NCI-H1417 treated with DMSO at 0.1 percent for 48 hours (cell line): ENCODE data around the gene PHF21B.

Experiments
- DNase-seq: peaks from one replicate; lab custom pipeline; 2025; lab: John Stamatoyannopoulos, UW

PHF21B gene

GRCh38 chr22:45013138-45013537 is 3.3 kb upstream of the PHF21B start:
- no peak for DNase-seq

GRCh38 chr22:45010532-45010900 is 711 bp upstream of the PHF21B start:
- DNase-seq: no peak

DNA sequence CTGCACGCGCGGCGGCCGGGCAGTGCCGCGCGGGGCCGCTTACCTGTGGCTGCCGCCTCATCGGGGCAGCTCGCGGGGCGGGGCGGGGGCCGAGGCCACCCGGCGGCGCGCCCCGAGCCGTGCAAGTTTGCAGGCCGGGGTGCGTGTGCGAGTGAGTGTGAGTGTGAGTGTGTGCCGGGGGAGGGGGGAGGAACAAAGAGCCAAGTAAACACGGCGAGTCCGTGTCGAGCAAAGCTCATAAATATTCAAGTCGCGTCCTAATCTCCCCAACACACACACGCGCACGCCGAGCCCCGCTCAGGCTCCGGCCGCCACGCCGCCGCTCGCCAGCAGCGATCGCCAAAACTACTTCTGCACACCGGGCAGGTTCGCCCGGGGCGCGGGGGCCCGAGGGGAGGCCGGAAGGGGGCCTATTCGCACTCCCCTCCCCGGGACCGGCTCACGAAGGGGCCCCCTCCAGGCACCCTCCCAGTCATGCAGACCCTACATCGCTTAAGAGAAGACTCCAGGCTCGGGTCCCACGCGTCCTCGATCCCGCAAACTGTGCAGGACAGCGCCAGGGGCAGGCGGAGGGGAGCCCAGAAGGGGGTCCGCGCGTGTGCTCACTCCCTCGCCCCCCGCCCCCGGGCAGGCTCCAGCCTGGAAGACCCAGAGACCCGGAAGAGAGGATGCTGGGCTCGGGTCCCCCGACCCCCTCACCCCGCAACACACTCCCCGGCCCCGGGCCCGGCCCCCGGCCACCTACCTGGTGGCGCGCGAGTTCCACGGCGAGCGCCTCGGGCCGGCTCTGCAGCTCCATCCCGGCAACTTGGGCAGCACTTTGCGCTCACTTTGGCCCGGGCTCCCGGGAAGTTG is 827 bp downstream of the PHF21B start:
- no peak for DNase-seq

- DNase-seq: no peak
Observed at GRCh38 chr22:45008186-45008681, 1.6 kb downstream of the PHF21B start.

DNA sequence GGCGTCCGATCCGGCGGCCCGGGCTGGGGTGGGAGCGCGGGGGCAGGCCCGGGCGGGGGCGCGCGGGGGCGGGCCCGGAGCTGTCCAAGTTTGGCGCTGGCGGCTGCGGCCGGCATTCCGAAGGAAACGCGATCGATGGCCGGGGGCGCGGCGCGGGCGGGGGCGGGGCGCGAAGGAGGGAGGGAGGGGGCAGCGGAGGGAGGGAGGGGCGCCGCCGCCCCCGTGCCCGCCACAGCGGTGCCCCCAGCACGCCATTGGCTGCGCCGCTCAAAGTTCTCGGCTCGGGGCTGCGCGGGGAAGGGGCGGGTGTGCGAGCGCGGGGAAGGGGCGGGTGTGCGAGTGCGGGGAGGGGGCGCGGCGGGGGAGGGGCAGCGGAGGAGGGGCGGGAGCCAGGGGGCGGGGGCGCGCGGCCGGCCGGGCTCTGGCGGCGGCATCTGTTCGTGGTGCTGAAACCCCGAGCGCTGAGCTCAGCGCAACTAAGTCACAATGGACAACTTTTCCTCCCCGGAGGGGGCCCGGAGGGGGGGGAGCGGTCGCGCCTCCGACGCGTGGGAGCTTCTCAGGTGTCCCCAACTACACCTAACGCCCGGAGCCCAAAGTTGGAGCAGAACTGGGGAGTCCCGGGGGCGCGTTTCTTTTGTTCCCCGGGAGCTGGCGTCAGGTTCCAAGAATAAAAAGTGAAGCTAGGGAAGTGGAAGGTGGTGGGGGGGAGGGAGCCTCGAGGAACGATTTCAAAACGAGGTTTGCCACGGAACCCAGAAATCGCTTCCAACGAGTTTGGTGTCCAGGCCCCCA is 2.2 kb downstream of the PHF21B start:
- no peak for DNase-seq

GRCh38 chr22:45006964-45007390 is 2.8 kb downstream of the PHF21B start:
- DNase-seq: no peak

DNA sequence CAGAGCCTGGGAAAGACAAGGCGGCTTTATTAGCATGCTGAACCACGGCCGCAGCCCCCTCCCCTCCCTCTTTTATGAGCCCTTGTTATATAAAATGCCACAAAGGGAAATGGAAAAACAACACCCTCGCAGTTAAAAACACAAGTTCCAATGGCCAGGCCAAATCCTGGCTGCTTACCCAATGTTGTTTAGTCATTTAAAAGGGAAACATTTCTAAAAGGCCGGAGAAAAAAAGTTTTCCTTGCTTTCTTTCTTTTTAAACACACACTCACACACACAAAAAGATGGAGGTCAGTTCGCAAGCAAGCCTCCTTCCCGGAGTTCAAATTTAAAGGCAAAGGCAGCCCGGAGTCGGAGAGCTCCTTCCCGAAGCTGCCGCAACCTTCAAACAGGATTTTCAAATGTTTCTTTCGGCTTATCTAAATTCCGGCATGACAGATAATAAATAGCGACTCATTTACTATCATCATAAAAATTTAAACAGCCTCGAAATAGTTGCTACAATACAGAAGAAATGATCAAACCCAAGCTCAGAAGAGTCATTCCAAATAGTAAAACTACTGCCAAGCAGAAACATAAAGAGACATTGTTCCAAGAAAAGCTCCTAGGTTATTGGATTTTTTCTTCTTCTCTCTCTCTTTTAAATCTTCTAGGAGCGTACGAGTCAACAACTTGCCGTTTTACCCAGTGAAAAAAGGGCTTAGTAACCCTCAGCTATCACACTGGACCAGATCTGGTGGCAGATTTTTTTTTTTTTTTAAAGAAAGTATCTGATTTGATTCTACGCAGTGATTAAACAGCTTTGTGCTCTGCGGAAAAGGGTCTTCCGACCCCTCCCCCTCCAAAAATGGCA is 3.5 kb downstream of the PHF21B start:
- no peak for DNase-seq

DNA sequence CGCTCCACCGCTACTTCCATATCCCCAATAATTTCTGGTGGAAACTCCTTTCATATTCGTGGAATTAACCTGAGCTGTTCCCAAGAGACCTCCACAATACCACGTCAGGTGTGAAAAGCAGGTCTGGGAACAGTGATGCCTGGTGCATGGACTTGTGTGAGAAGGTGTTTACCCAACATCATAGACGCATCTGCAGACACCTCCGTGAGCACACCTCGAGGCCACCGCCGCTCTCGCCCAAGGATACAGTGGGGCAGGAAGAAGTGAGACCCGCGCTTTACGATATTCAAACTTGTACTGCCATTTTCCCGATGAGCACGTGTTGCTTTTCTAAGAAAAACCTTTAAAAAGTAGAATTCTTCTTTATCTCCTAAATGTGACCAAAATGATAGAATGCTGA is 8.2 kb downstream of the PHF21B start:
- no peak for DNase-seq

DNA sequence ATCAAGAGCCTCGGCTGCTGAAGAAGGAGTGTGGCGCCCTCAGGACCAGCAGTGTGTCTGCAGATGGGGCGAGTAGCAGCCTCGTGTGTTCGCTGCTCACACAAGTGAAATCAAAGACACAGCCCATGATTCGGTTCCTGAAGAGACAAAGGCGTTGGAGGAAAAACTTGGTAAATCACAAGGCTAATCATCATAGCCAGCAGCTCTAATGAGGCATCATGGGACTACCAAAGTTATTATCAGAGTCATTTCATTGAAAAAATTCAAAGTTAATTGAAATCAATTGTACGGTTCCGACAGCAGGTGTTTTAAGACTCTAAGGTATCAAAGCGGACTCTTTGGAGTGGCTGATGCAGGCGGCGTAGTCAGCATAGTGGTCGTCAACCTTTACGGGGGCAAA is 9.5 kb downstream of the PHF21B start:
- no peak for DNase-seq

DNA sequence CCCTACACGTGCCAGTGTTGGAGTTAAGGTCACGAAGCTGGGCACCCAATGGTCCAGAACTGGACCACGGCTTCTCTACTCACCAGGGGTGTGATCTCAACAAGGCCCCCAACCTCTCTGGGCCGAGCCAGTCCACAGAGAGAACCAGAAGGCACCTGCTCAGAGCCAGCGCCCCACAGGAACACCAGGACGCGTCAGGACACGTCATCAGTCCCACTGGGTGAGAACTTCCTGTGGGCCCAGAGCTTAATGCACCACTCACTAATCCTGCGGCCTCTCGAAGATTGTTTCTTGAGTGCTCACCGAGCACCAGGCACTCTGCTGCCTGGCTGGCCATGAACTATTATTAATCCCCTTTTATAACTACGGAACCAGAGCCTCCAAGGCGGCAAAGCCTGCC is 10.1 kb downstream of the PHF21B start:
- no peak for DNase-seq

- no peak for DNase-seq
Observed at GRCh38 chr22:44999231-44999630, 10.6 kb downstream of the PHF21B start.

DNA sequence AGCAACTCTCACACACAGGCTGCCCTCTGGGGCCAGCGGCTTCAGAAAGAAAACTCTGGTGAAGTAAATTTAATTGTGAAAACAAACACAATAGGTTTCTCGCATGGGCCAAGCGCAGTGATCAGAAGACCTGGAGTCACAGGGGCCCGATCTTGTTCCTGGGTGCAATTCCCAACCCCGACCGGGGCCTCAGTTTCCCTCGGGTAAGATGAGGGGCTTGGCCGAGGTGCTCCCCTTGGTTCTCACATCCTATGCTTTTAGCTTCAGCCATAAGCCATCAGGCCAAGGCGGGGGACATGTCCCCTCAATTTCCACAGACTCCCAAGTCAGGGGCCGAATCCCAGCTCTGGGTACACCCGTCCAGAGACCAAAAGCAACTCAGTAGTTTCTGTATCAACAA is 11.5 kb downstream of the PHF21B start:
- DNase-seq: no peak

DNA sequence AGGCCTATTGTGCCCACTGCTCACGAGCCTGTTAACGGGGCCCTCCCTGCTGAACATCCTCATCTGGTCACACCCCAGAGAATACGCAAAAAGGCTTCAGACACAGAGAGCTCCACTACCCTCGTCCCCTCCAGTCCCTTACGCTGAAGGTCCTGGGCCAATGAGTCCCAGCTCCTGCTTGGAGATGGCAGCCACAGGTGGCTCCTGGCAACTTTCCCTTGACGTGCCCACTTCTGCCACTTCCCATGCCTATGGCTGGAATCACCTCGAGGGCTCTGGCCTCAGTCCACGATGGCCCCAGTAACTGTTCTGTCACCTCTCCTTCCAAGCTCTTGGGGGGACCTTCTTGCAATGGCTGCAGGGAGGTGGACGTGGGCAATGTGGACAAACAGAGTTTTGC is 12.7 kb downstream of the PHF21B start:
- no peak for DNase-seq

GRCh38 chr22:44996648-44997047 is 13.2 kb downstream of the PHF21B start:
- DNase-seq: no peak

DNA sequence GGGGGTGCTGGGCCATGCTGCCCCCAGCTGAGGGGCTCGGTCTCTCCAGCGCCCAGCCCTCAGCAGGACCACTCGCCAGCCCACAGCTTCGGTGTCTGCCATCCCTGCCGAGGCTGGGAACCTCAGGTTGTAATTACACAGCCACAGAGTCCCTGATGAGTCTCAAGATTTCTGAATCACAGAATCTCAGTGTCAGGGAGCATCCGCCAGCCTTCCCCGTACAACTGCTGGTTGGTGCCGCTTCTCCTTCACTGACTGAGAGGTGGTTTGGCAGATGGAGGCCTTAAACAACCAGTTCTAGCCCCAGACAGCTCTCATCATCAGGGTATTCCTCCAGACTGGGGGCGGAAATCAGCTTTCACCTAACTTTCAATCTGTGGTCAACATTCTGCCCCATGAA is 13.7 kb downstream of the PHF21B start:
- DNase-seq: no peak

- DNase-seq: no peak
Observed at GRCh38 chr22:44995715-44996114, 14.1 kb downstream of the PHF21B start.

DNA sequence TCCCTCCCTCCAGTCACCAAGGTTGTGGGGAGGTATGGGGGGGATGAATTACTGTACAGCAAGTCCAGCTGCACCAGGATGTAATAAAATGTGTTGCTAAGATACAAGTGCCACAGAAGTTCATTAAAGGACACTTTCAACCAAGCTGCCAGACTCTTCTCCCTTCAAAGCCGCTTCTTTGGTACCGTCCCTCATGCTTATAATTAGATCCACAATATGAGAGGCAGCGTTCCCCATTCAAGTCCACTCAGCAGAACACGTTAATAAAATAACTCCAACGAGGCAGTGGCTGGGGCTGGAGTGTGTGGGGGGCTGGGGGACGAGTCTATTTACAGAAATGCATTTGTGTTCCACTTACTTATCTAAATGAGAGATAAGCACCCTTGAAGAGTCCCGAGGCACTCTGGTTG is 14.7 kb downstream of the PHF21B start:
- DNase-seq: peak; percentile 23

DNA sequence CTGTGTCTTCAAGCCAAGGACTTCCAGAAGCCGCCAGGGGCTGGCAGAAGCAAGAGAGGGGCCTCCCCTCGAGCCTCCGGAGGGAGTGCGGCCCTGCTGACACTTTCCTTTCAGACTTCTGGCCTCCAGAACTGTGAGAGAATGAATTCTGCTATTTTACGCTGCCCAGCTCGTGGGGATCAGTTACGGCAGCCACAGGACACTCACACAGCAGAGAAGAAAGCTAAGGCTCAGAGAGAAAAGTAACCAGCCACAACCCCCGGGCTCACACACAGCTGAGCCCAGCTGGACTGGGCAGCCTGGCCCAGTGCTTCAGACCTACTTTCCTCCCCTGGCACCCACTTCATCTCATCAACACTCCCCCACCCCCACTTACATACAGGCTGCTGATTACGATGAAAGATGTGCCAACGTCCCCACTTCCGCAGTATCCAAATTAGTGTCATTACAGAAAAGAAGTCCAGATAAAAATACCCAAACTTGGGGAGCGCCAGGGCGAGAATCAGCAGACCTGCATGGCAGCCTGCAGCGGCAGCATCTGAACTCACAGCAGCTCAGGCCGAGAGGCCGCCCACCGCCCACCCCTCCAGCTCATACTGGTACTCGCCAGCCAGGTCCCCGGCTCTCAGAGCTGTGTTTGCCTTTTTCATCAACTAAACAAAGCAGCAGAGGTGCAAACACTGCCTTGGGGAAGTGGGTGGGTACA is 15.3 kb downstream of the PHF21B start:
- no peak for DNase-seq

DNA sequence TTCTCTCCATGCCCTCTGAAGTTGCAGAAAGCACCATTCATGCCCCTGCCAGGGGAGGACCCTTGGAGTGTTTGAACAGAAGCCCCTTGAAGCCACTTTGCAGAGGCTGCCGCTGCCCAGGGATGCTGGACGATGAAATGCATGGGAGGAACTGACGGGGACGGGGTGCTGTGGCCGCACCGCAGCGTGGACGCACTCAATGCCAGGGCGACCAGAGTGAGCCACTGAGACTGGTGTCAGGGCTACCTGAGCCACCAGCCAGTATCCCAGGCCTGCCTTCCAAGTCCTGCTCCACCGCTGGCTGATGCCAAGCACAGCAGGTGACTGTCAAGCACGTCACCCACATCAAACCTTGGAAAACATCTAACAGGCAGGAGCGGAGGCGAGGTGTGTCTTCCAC is 17.6 kb downstream of the PHF21B start:
- no peak for DNase-seq

DNA sequence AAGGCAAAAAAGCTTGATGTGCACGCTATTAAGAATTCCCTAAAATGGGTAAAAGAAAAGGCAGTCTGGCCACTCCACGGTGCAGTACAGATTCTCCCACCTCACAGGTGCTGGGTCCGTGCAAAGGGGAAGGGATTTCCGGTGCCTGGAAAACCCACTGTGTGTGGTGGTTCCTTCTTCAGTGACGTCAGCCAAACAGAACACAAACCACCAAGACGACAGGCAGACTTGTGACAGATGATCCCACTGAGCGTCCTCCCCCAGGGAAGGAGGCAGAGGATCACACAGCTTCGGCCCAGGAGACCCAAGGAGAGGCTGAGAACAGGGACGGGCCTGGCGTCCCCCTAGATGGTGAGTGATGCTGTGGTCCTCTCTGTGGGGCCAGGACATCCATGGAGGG is 18.6 kb downstream of the PHF21B start:
- DNase-seq: no peak

DNA sequence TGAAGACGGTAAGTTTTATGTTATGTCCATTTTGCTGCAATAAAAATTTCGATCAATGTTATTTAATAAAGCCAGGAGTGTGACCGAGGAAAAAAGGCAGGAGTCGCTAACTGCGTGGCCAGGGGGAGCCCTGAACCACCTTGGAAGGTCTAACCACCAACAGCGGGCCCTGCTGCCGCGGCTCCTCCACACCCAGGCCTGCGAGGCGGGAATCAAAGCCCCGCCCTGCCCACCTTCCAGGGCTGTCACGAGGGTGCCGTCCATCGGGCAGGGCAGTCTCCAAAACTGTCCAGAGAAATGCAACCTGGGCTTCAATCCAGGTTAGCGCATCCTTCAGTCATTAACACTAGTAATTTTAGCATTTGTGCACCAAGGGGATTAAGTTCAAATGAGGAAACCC is 19.0 kb downstream of the PHF21B start:
- no peak for DNase-seq

GRCh38 chr22:44990328-44990727 is 19.5 kb downstream of the PHF21B start:
- DNase-seq: no peak
